ENCODE measurements around the gene SH3GL3.

GRCh38 chr15:83457149-83457548, 10.0 kb downstream of the SH3GL3 start:
- no peak for TF ChIP-seq MYC (IDR thresholded peaks at IDR 0.05; ENCODE audit: borderline replicate concordance, low read length)
- no peak for TF ChIP-seq RARB (CRISPR knock-in tag; IDR thresholded peaks at IDR 0.05)
- no peak for TF ChIP-seq CTCF (IDR thresholded peaks at IDR 0.05)
- TF ChIP-seq CBX2 (IDR thresholded peaks at IDR 0.05; ENCODE audit: borderline replicate concordance, low read depth): no peak
- TF ChIP-seq TP53 (CRISPR knock-in tag; IDR thresholded peaks at IDR 0.05): no peak
- TF ChIP-seq POLR2A (IDR thresholded peaks at IDR 0.05; ENCODE audit: low read length): no peak
- no peak for TF ChIP-seq ESRRA (IDR thresholded peaks at IDR 0.05; ENCODE audit: borderline replicate concordance, low read length)
